ENCODE results near the gene KDR.

- TF ChIP-seq CTCF (IDR thresholded peaks at IDR 0.05) (no peak), POLR2A (IDR thresholded peaks at IDR 0.05) (no peak), EP300 (IDR thresholded peaks at IDR 0.05) (no peak)
Observed at GRCh38 chr4:55079451-55080173, 45.8 kb downstream of the KDR start.

All from ovary (tissue), 3 donors.